HS-5 (cell line): ENCODE measurements around the gene ERICH6.
"Not testable (repeated sequence)": the region's sequence is repeated elsewhere in the genome, so short reads cannot be mapped to it uniquely, and the experiment has no call there.

Experiments
- DNase-seq: peaks from one replicate; pipeline ENCODE4 v3.0.0-alpha.2; 2012; ENCODE audit warnings: low read depth

Gene ERICH6

GRCh38 chr3:150681057-150681456 lies 22.7 kb downstream of the ERICH6 start:
- no peak for DNase-seq

GRCh38 chr3:150680562-150680961 lies 23.2 kb downstream of the ERICH6 start:
- DNase-seq = no peak

GRCh38 chr3:150675587-150675986 lies 28.1 kb downstream of the ERICH6 start:
- no peak for DNase-seq

GRCh38 chr3:150673966-150674365 lies 29.8 kb downstream of the ERICH6 start:
- no peak for DNase-seq

- DNase-seq = no peak
These were observed 37.6 kb downstream of the ERICH6 start for GRCh38 chr3:150666167-150666566.

GRCh38 chr3:150663461-150663860 lies 40.3 kb downstream of the ERICH6 start:
- no peak for DNase-seq

- DNase-seq = no peak
These were observed 41.1 kb downstream of the ERICH6 start for GRCh38 chr3:150662410-150663200.

GRCh38 chr3:150656316-150656715 lies 47.4 kb downstream of the ERICH6 start:
- no peak for DNase-seq

- DNase-seq = no peak
These were observed 50.6 kb downstream of the ERICH6 start for GRCh38 chr3:150653110-150653561.

GRCh38 chr3:150640256-150640655 lies 63.5 kb downstream of the ERICH6 start:
- no peak for DNase-seq

GRCh38 chr3:150639262-150639661 lies 64.5 kb downstream of the ERICH6 start:
- DNase-seq = no peak

- DNase-seq = no peak
These were observed 67.5 kb downstream of the ERICH6 start for GRCh38 chr3:150636258-150636657.

GRCh38 chr3:150635526-150635925 lies 68.2 kb downstream of the ERICH6 start:
- no peak for DNase-seq

GRCh38 chr3:150635076-150635475 lies 68.6 kb downstream of the ERICH6 start:
- no peak for DNase-seq

- no peak for DNase-seq
These were observed 72.1 kb downstream of the ERICH6 start for GRCh38 chr3:150631515-150632221.

- DNase-seq = no peak
These were observed 76.2 kb downstream of the ERICH6 start for GRCh38 chr3:150627557-150627956.

- DNase-seq = no peak
These were observed 77.4 kb downstream of the ERICH6 start for GRCh38 chr3:150626148-150626930.

GRCh38 chr3:150623945-150624344 lies 79.8 kb downstream of the ERICH6 start:
- no peak for DNase-seq

GRCh38 chr3:150622955-150623354 lies 80.8 kb downstream of the ERICH6 start:
- DNase-seq = not testable (repeated sequence)

GRCh38 chr3:150620002-150620689 lies 83.6 kb downstream of the ERICH6 start:
- no peak for DNase-seq

GRCh38 chr3:150613709-150614480 lies 89.8 kb downstream of the ERICH6 start:
- no peak for DNase-seq
